NCI-H2171 (cell line): ENCODE results near the gene NPC1L1.

Experiments
- DNase-seq: peaks from one replicate; lab custom pipeline; 2025; lab: John Stamatoyannopoulos, UW

NPC1L1 gene

GRCh38 chr7:44537442-44537841, 3.7 kb downstream of the NPC1L1 start:
- no peak for DNase-seq

GRCh38 chr7:44536090-44536489, 5.0 kb downstream of the NPC1L1 start:
- no peak for DNase-seq

- no peak for DNase-seq
Measured at GRCh38 chr7:44535348-44536064, 5.6 kb downstream of the NPC1L1 start.

- DNase-seq: no peak
Measured at GRCh38 chr7:44534501-44534900, 6.6 kb downstream of the NPC1L1 start.

GRCh38 chr7:44534087-44534486, 7.0 kb downstream of the NPC1L1 start:
- DNase-seq: no peak

GRCh38 chr7:44533301-44534055, 7.7 kb downstream of the NPC1L1 start:
- DNase-seq: no peak

GRCh38 chr7:44531421-44532380, 9.4 kb downstream of the NPC1L1 start:
- no peak for DNase-seq

- DNase-seq: no peak
Measured at GRCh38 chr7:44530990-44531389, 10.1 kb downstream of the NPC1L1 start.

GRCh38 chr7:44524811-44525388, 16.2 kb downstream of the NPC1L1 start:
- DNase-seq: no peak

- DNase-seq: no peak
Measured at GRCh38 chr7:44522315-44522714, 18.8 kb downstream of the NPC1L1 start.

- DNase-seq: no peak
Measured at GRCh38 chr7:44521347-44522095, 19.6 kb downstream of the NPC1L1 start.

GRCh38 chr7:44520574-44520973, 20.6 kb downstream of the NPC1L1 start:
- no peak for DNase-seq

GRCh38 chr7:44519546-44519945, 21.6 kb downstream of the NPC1L1 start:
- DNase-seq: no peak

GRCh38 chr7:44518761-44519160, 22.4 kb downstream of the NPC1L1 start:
- DNase-seq: no peak

GRCh38 chr7:44517175-44517574, 24.0 kb downstream of the NPC1L1 start:
- no peak for DNase-seq

GRCh38 chr7:44515590-44516268, 25.4 kb downstream of the NPC1L1 start:
- DNase-seq: no peak

GRCh38 chr7:44512736-44513135, 28.4 kb downstream of the NPC1L1 start:
- no peak for DNase-seq

- DNase-seq: no peak
Measured at GRCh38 chr7:44511863-44512468, 29.2 kb downstream of the NPC1L1 start.

GRCh38 chr7:44511236-44511635, 29.9 kb downstream of the NPC1L1 start:
- no peak for DNase-seq

GRCh38 chr7:44508328-44509030, 32.7 kb downstream of the NPC1L1 start:
- DNase-seq: no peak
